ENCODE results near the gene DDI1.

The DDI1 gene

DNA sequence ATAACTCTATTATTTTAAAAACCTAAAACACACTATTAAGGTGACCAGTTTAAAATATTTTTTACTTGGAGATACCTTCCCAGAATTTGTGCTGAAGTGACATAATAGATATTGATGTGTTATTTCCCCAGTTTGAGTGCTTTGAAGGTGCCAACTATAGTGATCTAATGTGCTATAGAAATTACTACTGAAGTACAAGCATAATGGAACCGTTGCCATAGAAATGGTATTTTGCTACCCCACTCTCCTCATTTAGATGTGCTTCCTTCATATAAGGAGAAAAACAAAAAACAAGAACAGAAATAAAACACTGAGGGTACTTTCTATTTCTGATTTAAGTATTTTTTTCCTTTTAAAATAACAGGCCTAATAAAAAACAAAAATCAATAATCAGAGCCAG, 19.2 kb downstream of the DDI1 start:
- Mint-ChIP-seq H3K4me1 (no peaks in the 10 kb centered on the region), H3K9me3 (no peaks in the 10 kb centered on the region), H3K36me3 (no peaks in the 10 kb centered on the region), H3K27me3 (no peaks in the 10 kb centered on the region), H3K4me3 (no peak overlapping the region), H3K27ac (no peak overlapping the region)
- no peak for ATAC-seq

DNA sequence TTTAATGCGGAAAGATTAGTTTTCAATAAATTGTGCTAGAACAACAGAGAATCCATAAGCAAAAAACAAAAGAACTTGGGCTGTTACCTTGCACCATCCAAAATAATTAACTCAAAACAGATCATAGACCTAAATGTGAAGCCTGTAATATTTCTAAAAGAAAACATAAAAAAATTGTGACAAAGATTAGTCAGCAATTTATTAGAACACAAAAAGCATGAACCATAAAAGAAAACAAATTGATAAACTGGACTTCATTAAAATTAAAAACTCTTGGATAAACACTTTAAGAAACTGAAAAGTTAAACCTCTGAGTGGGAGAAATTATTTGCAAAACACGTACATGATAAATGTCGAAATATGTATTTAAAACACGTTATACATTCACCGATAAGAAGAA, 21.5 kb downstream of the DDI1 start:
- Mint-ChIP-seq H3K4me3 (no peak overlapping the region), H3K9me3 (no peaks in the 10 kb centered on the region), H3K27ac (no peak overlapping the region), H3K27me3 (no peaks in the 10 kb centered on the region), H3K4me1 (no peaks in the 10 kb centered on the region), H3K36me3 (no peaks in the 10 kb centered on the region)
- ATAC-seq: no peak

DNA sequence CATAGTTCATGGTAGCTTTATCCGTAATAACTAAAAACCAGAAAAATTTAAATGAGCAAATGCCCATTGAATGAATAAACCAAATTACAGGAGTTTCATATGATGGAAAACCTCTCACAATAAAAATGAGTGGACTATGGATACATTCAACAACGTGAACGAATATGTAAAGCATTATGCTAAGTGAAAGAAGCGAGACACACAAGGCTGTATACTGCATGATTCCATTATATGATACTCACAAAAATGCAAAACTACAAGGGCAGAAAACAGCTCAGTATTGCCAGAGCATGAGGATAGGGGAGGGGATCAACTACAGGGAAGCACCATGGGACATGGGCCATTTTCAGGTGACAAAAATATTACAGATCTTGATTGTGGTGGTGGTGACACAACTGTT, 22.2 kb downstream of the DDI1 start:
- no peak for ATAC-seq
- no peaks in the 10 kb centered on the region for H3K27me3 Mint-ChIP-seq
- H3K27ac Mint-ChIP-seq: no peak overlapping the region
- no peak overlapping the region for H3K4me3 Mint-ChIP-seq
- H3K9me3 Mint-ChIP-seq: peaks cover 3% of the 10 kb centered on the region
- H3K4me1 Mint-ChIP-seq: no peaks in the 10 kb centered on the region
- H3K36me3 Mint-ChIP-seq: no peaks in the 10 kb centered on the region

GRCh38 chr11:104060004-104060794, 23.8 kb downstream of the DDI1 start:
- peak; percentile 47 for ATAC-seq
- no peak overlapping the region for H3K27ac Mint-ChIP-seq
- H3K4me3 Mint-ChIP-seq: no peak overlapping the region
- no peaks in the 10 kb centered on the region for H3K27me3 Mint-ChIP-seq
- peaks cover 3% of the 10 kb centered on the region for H3K9me3 Mint-ChIP-seq
- H3K4me1 Mint-ChIP-seq: peaks cover 7% of the 10 kb centered on the region
- H3K36me3 Mint-ChIP-seq: no peaks in the 10 kb centered on the region

GRCh38 chr11:104060820-104061219, 24.4 kb downstream of the DDI1 start:
- Mint-ChIP-seq H3K4me3 (no peak overlapping the region), H3K27ac (no peak overlapping the region), H3K4me1 (peaks cover 7% of the 10 kb centered on the region), H3K27me3 (no peaks in the 10 kb centered on the region), H3K36me3 (no peaks in the 10 kb centered on the region), H3K9me3 (peaks cover 3% of the 10 kb centered on the region)
- ATAC-seq: no peak

- Mint-ChIP-seq H3K27me3 (no peaks in the 10 kb centered on the region), H3K4me3 (no peak overlapping the region), H3K36me3 (no peaks in the 10 kb centered on the region), H3K9me3 (peaks cover 3% of the 10 kb centered on the region), H3K27ac (no peak overlapping the region), H3K4me1 (peaks cover 7% of the 10 kb centered on the region)
- ATAC-seq: no peak
Measured at GRCh38 chr11:104061853-104062521, 25.5 kb downstream of the DDI1 start.

GRCh38 chr11:104064034-104064630, 27.7 kb downstream of the DDI1 start:
- Mint-ChIP-seq H3K9me3 (peaks cover 3% of the 10 kb centered on the region), H3K36me3 (no peaks in the 10 kb centered on the region), H3K4me1 (peaks cover 7% of the 10 kb centered on the region), H3K27me3 (no peaks in the 10 kb centered on the region), H3K4me3 (no peak overlapping the region), H3K27ac (no peak overlapping the region)
- ATAC-seq: no peak

DNA sequence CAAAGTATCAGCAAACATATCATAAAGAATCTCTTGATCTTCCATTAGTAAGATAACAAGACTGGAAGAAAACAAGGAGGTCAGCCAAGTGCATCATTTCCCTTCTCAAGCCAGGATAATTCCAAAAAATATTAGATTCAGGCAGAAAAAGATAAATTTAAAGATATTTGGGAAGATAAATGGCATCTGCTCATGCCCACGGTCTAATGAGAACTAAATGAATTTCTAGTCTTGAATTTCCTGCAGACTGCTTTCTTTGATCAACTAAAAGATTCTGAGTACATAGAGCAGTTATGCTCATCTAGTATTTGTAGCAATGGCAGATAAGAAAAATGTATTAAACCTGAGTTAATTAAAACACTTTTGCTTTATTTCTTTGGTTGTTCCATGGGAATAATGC, 31.1 kb downstream of the DDI1 start:
- Mint-ChIP-seq H3K27ac (no peak overlapping the region), H3K27me3 (no peaks in the 10 kb centered on the region)

DNA sequence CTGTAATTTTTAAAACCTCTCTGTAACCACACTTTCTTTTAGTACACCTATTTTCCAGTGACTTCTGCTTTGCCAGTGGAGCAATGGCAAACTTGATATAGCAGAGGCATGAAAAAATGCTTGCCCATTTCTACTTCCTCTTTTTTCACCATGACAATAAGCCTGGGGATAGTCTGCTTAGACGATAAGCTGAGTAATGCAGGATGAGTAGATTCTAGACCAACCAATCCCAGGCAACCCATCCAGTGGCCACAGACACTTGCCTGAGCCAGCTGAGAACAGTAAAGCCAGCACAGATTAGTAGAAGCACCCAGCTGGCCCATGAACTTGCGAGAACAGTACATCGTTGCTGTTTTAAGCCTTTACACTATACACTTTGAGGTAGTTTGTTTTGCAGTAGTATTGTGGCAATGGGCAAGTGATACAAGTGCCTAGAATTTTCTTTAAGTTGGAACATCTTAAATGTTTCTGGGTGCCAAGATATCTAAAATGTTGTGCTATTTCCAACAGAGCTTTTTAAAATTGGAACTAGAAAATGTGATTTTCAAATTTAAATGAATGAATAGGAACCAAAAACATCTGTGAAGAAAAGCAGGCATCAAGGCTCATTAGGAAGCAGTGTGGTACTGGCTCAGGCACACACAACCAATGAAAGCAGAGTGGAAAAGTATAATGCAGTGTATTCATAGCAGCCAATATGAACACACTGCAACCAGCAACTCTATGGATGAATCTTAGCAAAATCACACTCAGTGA, 37.7 kb downstream of the DDI1 start:
- H3K4me1 Mint-ChIP-seq: peaks cover 15% of the 10 kb centered on the region
- no peak overlapping the region for H3K27ac Mint-ChIP-seq
- H3K27me3 Mint-ChIP-seq: no peaks in the 10 kb centered on the region
- no peaks in the 10 kb centered on the region for H3K36me3 Mint-ChIP-seq
- H3K9me3 Mint-ChIP-seq: no peaks in the 10 kb centered on the region
- ATAC-seq: peak; percentile 77
- no peak overlapping the region for H3K4me3 Mint-ChIP-seq

More for the DNA sequence above, 31.1 kb downstream of the DDI1 start:
- no peak for ATAC-seq
- H3K4me3 Mint-ChIP-seq: no peak overlapping the region
- no peaks in the 10 kb centered on the region for H3K36me3 Mint-ChIP-seq
- H3K4me1 Mint-ChIP-seq: peaks cover 7% of the 10 kb centered on the region
- peaks cover 3% of the 10 kb centered on the region for H3K9me3 Mint-ChIP-seq

DNA sequence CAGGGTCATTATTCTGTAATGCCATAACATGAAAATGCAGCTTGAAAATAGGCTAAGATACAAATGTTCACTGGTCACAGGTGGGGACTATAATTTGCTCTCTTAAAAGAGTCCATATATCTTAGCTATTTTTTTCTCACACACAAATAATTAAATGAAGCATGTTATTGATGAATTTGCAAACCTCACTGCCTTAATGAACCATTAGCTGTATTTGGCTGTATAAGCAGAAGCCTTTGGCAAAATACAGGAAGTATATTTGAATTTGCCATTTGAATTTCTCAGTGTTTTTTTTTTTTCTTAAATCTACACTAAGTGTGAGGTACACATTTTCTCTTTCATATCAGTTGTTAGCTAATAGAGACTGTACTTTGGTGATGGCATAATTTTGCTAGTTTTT, 38.7 kb downstream of the DDI1 start:
- Mint-ChIP-seq H3K4me3 (no peak overlapping the region), H3K27ac (no peak overlapping the region), H3K4me1 (peaks cover 15% of the 10 kb centered on the region), H3K27me3 (no peaks in the 10 kb centered on the region), H3K36me3 (no peaks in the 10 kb centered on the region), H3K9me3 (no peaks in the 10 kb centered on the region)
- ATAC-seq: no peak

- peaks cover 15% of the 10 kb centered on the region for H3K4me1 Mint-ChIP-seq
- no peak overlapping the region for H3K4me3 Mint-ChIP-seq
- no peak for ATAC-seq
Measured at GRCh38 chr11:104075706-104076105, 39.3 kb downstream of the DDI1 start.

GRCh38 chr11:104076455-104076854, 40.0 kb downstream of the DDI1 start:
- Mint-ChIP-seq H3K27ac (no peak overlapping the region), H3K36me3 (no peaks in the 10 kb centered on the region)
- ATAC-seq: no peak

More at GRCh38 chr11:104075706-104076105, 39.3 kb downstream of the DDI1 start:
- no peaks in the 10 kb centered on the region for H3K27me3 Mint-ChIP-seq
- H3K36me3 Mint-ChIP-seq: no peaks in the 10 kb centered on the region
- H3K9me3 Mint-ChIP-seq: no peaks in the 10 kb centered on the region
- no peak overlapping the region for H3K27ac Mint-ChIP-seq

GRCh38 chr11:104078245-104078644, 41.8 kb downstream of the DDI1 start:
- Mint-ChIP-seq H3K9me3 (no peaks in the 10 kb centered on the region), H3K27ac (no peak overlapping the region), H3K36me3 (no peaks in the 10 kb centered on the region), H3K27me3 (no peaks in the 10 kb centered on the region), H3K4me3 (no peak overlapping the region), H3K4me1 (peaks cover 15% of the 10 kb centered on the region)
- no peak for ATAC-seq

More at GRCh38 chr11:104076455-104076854, 40.0 kb downstream of the DDI1 start:
- H3K9me3 Mint-ChIP-seq: no peaks in the 10 kb centered on the region
- H3K4me3 Mint-ChIP-seq: no peak overlapping the region
- H3K27me3 Mint-ChIP-seq: no peaks in the 10 kb centered on the region
- H3K4me1 Mint-ChIP-seq: peaks cover 15% of the 10 kb centered on the region

- Mint-ChIP-seq H3K27me3 (no peaks in the 10 kb centered on the region), H3K9me3 (no peaks in the 10 kb centered on the region), H3K36me3 (no peaks in the 10 kb centered on the region), H3K4me3 (no peak overlapping the region), H3K27ac (no peak overlapping the region), H3K4me1 (peaks cover 12% of the 10 kb centered on the region)
- ATAC-seq: no peak
Measured at GRCh38 chr11:104078995-104079394, 42.6 kb downstream of the DDI1 start.

DNA sequence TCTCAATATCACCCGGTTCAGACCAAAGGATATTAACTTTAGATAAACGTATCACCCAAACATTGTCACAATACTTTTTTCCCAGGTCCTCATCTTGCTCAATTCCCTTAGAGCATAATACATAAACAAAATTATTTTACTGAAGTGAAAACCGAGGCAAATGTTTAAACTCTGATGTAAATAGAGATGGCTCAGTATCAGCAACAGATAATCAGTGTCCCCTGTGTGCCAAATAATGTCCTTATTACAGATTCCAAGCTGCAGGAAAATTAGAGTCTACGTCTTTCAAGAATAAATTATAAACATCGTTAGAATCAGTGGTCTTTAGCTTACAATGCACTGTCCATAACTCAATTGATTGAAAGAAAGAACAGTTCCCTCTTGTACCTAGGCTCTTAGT, 50.2 kb downstream of the DDI1 start:
- Mint-ChIP-seq H3K27me3 (no peaks in the 10 kb centered on the region), H3K9me3 (no peaks in the 10 kb centered on the region), H3K4me1 (no peaks in the 10 kb centered on the region), H3K4me3 (no peak overlapping the region), H3K27ac (no peak overlapping the region), H3K36me3 (no peaks in the 10 kb centered on the region)
- ATAC-seq: no peak

Measured in stimulated activated memory B cell treated with anti-CD40 and anti-IgM and Interleukin-4, amounts not matched to agents 10 μg/mL and 1 μg/mL and 100 μg/mL, for 72 hours (primary cell).